Body of pancreas (tissue), 4 donors: Measurements from ENCODE around the gene SECTM1.

Experiments used
- POLR2A ChIP-seq, 3 donors: fragments of 450-650 bp; IDR thresholded peaks; one replicate each; pipeline ENCODE4 v1.6.1; 2016; ENCODE audit warnings: antibody characterized with exemption in 3 of 3, mild to moderate bottlenecking in 2 of 3
- TF ChIP-seq, protein P1 (sequence below), 7 experiments: fragments of 450-650 bp in 4 of 7; fragments of 200-600 bp in 3 of 7; sonication (generic) in 3 of 7; IDR thresholded peaks; one replicate each; pipeline ENCODE4 v1.5.1; 2016 to 2019; ENCODE audit warnings: antibody characterized with exemption in 7 of 7

- TF ChIP-seq, protein P1, sequence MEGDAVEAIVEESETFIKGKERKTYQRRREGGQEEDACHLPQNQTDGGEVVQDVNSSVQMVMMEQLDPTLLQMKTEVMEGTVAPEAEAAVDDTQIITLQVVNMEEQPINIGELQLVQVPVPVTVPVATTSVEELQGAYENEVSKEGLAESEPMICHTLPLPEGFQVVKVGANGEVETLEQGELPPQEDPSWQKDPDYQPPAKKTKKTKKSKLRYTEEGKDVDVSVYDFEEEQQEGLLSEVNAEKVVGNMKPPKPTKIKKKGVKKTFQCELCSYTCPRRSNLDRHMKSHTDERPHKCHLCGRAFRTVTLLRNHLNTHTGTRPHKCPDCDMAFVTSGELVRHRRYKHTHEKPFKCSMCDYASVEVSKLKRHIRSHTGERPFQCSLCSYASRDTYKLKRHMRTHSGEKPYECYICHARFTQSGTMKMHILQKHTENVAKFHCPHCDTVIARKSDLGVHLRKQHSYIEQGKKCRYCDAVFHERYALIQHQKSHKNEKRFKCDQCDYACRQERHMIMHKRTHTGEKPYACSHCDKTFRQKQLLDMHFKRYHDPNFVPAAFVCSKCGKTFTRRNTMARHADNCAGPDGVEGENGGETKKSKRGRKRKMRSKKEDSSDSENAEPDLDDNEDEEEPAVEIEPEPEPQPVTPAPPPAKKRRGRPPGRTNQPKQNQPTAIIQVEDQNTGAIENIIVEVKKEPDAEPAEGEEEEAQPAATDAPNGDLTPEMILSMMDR (IDR thresholded peaks at IDR 0.05): no peak
- peak in 1 of 3 donors; percentile 14 for TF ChIP-seq POLR2A (IDR thresholded peaks at IDR 0.05)
These were observed 792 bp downstream of the SECTM1 start for GRCh38 chr17:82332669-82333278.
